Left lung (tissue), 10 donors: ENCODE results near the gene SOX8. TPM values are rescaled to one million over a fixed set of nuclear protein-coding genes. Genes with fewer than 3 reads are reported as not detected.
A peak's percentile ranks its signal among the peaks of the same experiment; 100 is the strongest.

Experiments
- ATAC-seq: fragments of 200-7000 bp; cut with Tn5 transposase; one replicate; pipeline ENCODE4 v1.9.1; 2020; ENCODE audit warnings: moderate library complexity
- DNase-seq, 4 donors: peaks; one replicate each; pipeline ENCODE4 v3.0.0-alpha.2; 2013 to 2020
- H3K27ac ChIP-seq, 2 donors: fragments of 200-600 bp; sonication (generic) in 1 of 2; one replicate each; pipeline versions ENCODE4 v1.5.0 to v1.8.0; 2020 to 2021
- H3K27me3 ChIP-seq, 2 donors: fragments of 200-600 bp; sonication (generic) in 1 of 2; one replicate each; pipeline versions ENCODE4 v1.5.0 to v1.8.0; 2020 to 2021
- H3K36me3 ChIP-seq, 2 donors: fragments of 200-600 bp; sonication (generic) in 1 of 2; one replicate each; pipeline versions ENCODE4 v1.5.0 to v1.8.0; 2020 to 2021
- H3K4me1 ChIP-seq, 2 donors: fragments of 200-600 bp; one replicate each; pipeline ENCODE4 v1.8.0; 2021
- H3K4me3 ChIP-seq, 2 donors: fragments of 200-600 bp; sonication (generic) in 1 of 2; one replicate each; pipeline versions ENCODE4 v1.5.0 to v1.8.0; 2020 to 2021; ENCODE audit warnings: mild to moderate bottlenecking in 1 of 2
- H3K9me3 ChIP-seq, 2 donors: fragments of 200-600 bp; sonication (generic) in 1 of 2; one replicate each; pipeline versions ENCODE4 v1.5.0 to v1.8.0; 2020 to 2021
- intact Hi-C, 2 donors: fragments of 100-400 bp; cut with DNase I; formaldehyde crosslinking; loops; one replicate each; pipeline versions ENCODE4 v1.11.2 to v1.14.2; 2022
- polyA plus RNA-seq, 6 donors: library from polyadenylated mRNA; unstranded; fragments of 120-200 nt; gene quantifications; one replicate each; pipeline ENCODE4 v1.2.1, GENCODE V29; 2013; ENCODE audit not compliant: insufficient read length in 6 of 6
- total RNA-seq, 2 donors: library from RNA; stranded (reverse); fragmentation: NEBNext Ultra II Directional; extraction: Animal tissue kit (Norgen Biotek cat#: 25700); gene quantifications; one replicate each; pipeline ENCODE4 v1.2.1, GENCODE V29; 2021
- TF ChIP-seq, protein P1 (sequence below), 2 donors: fragments of 200-600 bp; sonication (generic) in 1 of 2; IDR thresholded peaks; one replicate each; pipeline versions ENCODE4 v1.5.0 to v1.8.0; 2021; ENCODE audit warnings: antibody characterized with exemption in 2 of 2
- donor health status: DM: no; HTN: yes; CAD: no.
- donor health status: DM: no; HTN: no; CAD: no.

SOX8 gene
- total and polyA plus RNA-seq, 8 donors = 0.26 to 4.1 (median 2.5) TPM

DNA sequence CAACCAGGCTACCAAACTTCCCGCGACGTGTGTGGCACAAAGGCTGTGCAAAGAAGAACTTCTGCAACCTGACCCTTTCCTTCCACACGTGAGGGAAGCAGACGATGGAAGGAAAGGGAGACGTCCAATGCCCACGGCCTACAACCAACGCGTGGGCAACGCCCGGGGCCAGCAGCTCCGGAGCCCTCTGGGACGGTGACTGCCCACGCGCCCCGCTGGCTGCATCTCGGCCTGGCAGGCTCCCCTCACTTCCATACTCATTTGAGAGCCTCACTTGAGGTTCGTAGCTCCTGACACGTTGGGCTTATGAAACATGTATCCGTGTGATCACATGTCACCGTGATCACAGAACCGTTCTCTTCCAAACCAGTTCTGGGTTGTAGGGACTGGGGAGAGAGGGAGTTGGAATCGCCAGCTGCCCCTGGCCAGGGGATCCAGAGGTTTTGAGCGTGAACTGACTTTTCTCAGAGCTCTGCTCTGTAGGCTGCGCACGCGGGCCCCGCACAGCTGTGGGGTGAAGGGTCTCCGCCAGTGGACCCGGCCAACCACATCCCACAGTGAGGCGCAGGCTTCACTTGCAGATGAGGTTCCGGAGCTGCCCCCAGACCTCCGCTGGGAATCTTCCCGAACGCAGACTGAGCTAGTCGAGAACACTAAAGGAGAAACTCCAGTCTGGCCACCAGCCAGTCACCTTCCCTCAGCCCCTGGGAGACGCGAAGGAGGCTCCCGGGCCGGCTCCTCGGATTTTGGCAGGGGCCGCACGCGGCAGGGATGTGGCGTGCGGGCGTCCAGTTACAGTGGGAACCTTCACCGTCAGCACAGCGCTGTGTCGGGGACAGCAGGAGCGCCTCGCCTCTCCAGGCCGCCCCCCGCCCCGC, 11.8 kb upstream of the SOX8 start:
- ATAC-seq (peak; percentile 4), DNase-seq (peak in 1 of 4 donors; percentile 68)
- peaks cover 0 to 8% of the 10 kb centered on the region in 2 donors for H3K9me3 ChIP-seq
- H3K4me3 ChIP-seq = peak overlapping the region; percentile 90 to 95
- H3K27ac ChIP-seq = peak overlapping the region; percentile 69 to 78
- H3K27me3 ChIP-seq = peaks cover 0 to 6% of the 10 kb centered on the region in 2 donors
- peaks cover 0 to 26% of the 10 kb centered on the region in 2 donors for H3K36me3 ChIP-seq
- H3K4me1 ChIP-seq = peaks cover 9 to 17% of the 10 kb centered on the region in 2 donors
- TF ChIP-seq, protein P1, sequence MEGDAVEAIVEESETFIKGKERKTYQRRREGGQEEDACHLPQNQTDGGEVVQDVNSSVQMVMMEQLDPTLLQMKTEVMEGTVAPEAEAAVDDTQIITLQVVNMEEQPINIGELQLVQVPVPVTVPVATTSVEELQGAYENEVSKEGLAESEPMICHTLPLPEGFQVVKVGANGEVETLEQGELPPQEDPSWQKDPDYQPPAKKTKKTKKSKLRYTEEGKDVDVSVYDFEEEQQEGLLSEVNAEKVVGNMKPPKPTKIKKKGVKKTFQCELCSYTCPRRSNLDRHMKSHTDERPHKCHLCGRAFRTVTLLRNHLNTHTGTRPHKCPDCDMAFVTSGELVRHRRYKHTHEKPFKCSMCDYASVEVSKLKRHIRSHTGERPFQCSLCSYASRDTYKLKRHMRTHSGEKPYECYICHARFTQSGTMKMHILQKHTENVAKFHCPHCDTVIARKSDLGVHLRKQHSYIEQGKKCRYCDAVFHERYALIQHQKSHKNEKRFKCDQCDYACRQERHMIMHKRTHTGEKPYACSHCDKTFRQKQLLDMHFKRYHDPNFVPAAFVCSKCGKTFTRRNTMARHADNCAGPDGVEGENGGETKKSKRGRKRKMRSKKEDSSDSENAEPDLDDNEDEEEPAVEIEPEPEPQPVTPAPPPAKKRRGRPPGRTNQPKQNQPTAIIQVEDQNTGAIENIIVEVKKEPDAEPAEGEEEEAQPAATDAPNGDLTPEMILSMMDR (IDR thresholded peaks at IDR 0.05) = no peak
- intact Hi-C loops = no loop called here

DNA sequence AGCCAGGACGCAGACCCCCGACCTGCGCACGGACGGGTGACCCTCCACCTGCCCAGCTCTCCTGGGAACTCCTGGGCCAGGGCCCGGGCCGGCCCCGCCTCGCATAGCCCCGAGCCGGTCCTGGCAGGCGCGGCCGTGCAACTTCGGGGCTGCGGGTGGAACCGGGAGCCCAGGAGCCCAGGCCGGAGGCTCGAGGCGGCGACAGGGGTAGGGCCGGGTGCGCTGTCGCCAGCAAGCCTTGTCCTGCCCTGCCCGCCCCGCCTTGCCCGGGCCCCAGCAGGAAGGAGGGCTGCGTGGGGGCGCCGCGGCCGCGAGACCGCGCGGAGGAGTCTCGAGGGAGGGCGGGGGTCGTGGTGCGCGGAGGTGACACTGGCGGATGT, 11.2 kb upstream of the SOX8 start:
- peak overlapping the region; percentile 90 to 95 for H3K4me3 ChIP-seq
- TF ChIP-seq, protein P1 (IDR thresholded peaks at IDR 0.05) = no peak
- peaks cover 0 to 6% of the 10 kb centered on the region in 2 donors for H3K27me3 ChIP-seq
- no peak for DNase-seq
- intact Hi-C loops = no loop called here
- H3K36me3 ChIP-seq = peaks cover 0 to 26% of the 10 kb centered on the region in 2 donors
- H3K4me1 ChIP-seq = peaks cover 9 to 17% of the 10 kb centered on the region in 2 donors
- H3K27ac ChIP-seq = peak overlapping the region; percentile 69 to 78
- peak; percentile 37 for ATAC-seq
- H3K9me3 ChIP-seq = peaks cover 0 to 7% of the 10 kb centered on the region in 2 donors

DNA sequence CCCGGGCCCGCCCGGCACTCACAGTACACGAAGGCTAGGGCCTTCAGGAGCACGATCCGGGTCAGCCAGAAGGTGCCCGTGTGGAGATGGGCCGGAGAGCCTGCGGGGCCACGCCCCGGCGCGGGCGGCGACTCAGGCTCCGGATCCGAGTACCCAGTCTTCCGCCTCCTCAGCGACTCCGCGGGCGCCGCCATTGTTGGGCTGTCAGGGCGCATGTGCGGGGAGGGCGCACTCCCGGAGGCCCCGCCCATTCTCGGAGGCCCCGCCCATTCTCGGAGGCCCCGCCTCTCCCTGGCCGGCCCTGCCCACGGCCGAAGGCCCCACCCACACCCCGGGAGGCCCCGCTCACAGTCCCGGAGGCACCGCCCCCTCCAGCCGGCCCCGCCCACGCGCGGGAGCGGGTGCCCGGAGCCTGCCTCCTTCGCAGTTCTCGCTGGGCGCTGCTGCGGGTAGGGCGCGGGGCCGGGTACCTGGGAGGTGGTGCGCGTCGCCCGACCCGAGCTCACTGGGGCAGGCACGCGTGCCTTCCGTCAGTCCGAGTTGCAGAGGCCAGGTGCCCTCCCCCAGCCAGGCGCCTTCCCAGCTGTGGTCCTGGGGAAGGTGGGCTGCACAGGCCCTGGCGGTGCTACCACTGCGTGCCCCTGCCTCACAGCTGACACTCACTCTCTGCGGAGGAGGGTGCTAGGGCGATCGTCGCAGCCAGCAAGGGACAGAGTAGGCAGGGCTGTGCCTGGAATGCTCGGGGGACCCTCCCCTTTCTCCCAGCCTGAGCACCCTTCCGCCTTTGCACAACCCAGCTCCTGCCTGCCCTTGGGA, 10.6 kb upstream of the SOX8 start, which contains the start of gene LMF1:
Gene LMF1 (minus strand): TSS at position 219 of the 816 bp plus-strand sequence. CDS start 4 bp downstream, at position 215.
- TF ChIP-seq, protein P1 (IDR thresholded peaks at IDR 0.05) = no peak
- Histone ChIP-seq H3K36me3 (peaks cover 0 to 24% of the 10 kb centered on the region in 2 donors), H3K4me1 (peaks cover 9 to 17% of the 10 kb centered on the region in 2 donors), H3K27ac (peak within 1 kb of the TSS; percentile 69 to 78), H3K27me3 (peaks cover 0 to 6% of the 10 kb centered on the region in 2 donors), H3K9me3 (peaks cover 0 to 3% of the 10 kb centered on the region in 2 donors), H3K4me3 (peak within 1 kb of the TSS; percentile 90 to 95)
- ATAC-seq (peak; percentile 99), DNase-seq (peak; percentile 81 to 99 (median 94))
- intact Hi-C loops = no loop called here

DNA sequence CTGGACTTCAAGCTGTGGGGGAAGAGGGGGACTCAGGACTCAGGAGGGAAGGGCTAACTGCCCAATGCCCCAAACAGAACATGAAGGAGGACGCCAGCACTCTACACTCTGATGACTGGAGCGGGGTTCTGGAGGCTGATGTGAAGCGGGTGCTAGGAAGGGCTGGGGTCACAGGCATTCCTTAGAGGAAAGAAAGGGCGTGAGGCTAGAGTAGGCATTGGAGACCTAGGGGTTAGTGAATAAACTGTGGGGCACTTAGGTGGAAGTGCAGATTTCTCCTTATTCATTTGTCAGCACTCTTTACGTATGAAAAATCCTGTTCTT, 10.0 kb upstream of the SOX8 start:
- Histone ChIP-seq H3K27ac (no peak overlapping the region), H3K27me3 (peaks cover 0 to 8% of the 10 kb centered on the region in 2 donors), H3K4me3 (no peak overlapping the region), H3K9me3 (no peaks in the 10 kb centered on the region), H3K36me3 (peaks cover 0 to 18% of the 10 kb centered on the region in 2 donors), H3K4me1 (peaks cover 9 to 17% of the 10 kb centered on the region in 2 donors)
- ATAC-seq = no peak
- TF ChIP-seq, protein P1 (IDR thresholded peaks at IDR 0.05) = no peak
- no peak for DNase-seq
- intact Hi-C loops = no loop called here

DNA sequence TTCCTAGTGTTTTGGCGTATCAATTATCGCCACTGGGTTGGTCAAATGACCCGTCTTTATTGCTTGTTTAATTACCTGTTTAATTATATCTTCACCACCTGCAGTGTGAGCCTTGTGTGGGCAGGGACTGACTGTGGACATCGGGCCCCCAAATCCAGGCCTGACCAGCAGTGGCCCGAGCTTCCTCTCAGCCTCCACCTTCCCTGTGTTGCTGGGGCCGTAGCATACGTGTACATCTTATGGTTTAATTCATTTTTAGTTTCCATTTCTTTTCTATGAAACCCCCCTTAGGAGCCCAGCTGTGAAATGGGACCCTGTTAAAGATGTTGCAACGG, 9.6 kb upstream of the SOX8 start:
- H3K27ac ChIP-seq = no peak overlapping the region
- peaks cover 0 to 14% of the 10 kb centered on the region in 2 donors for H3K36me3 ChIP-seq
- peaks cover 0 to 10% of the 10 kb centered on the region in 2 donors for H3K27me3 ChIP-seq
- no peak overlapping the region for H3K4me3 ChIP-seq
- peaks cover 9 to 17% of the 10 kb centered on the region in 2 donors for H3K4me1 ChIP-seq
- TF ChIP-seq, protein P1 (IDR thresholded peaks at IDR 0.05) = no peak
- H3K9me3 ChIP-seq = no peaks in the 10 kb centered on the region
- no peak for ATAC-seq
- intact Hi-C loops = no loop called here
- DNase-seq = peak in 1 of 4 donors; percentile 37
